Neural cell (in vitro differentiated cells): ENCODE data around the gene CACNA1B. TPM values are rescaled to one million over a fixed set of nuclear protein-coding genes. Genes with fewer than 3 reads are reported as not detected.

Experiments used
- H2AFZ ChIP-seq: fragments of 200-600, 300-800 bp; sonication (generic), shearing (Covaris generic); 2 replicates; pipeline ENCODE4 v1.6.0; 2014; ENCODE audit warnings: low read depth, mild to moderate bottlenecking, antibody characterized with exemption, low read length, moderate library complexity
- H3F3A ChIP-seq: fragments of 200-600 bp; shearing (Covaris generic); 2 replicates; pipeline ENCODE4 v1.6.1; 2016; ENCODE audit warnings: mild to moderate bottlenecking, moderate library complexity, mixed read lengths, antibody characterized with exemption, low read length; ENCODE audit not compliant: insufficient read depth, poor library complexity, severe bottlenecking
- H3K27ac ChIP-seq: fragments of 200-600, 300-800 bp; sonication (generic), shearing (Covaris generic); 2 replicates; pipeline ENCODE4 v1.5.1; 2014; ENCODE audit warnings: mild to moderate bottlenecking, low read length, moderate library complexity
- H3K27me3 ChIP-seq: fragments of 300-800, 200-600 bp; sonication (generic), shearing (Covaris generic); 2 replicates; pipeline ENCODE4 v1.6.0; 2014; ENCODE audit warnings: mild to moderate bottlenecking, low read depth, low read length, moderate library complexity; ENCODE audit not compliant: insufficient read depth
- H3K36me3 ChIP-seq: fragments of 300-800, 200-600 bp; sonication (generic), shearing (Covaris generic); 2 replicates; pipeline ENCODE4 v1.5.1; 2014; ENCODE audit warnings: mild to moderate bottlenecking, antibody characterized with exemption, low read length, moderate library complexity; ENCODE audit not compliant: insufficient read depth
- H3K4me2 ChIP-seq: fragments of 300-800, 200-600 bp; sonication (generic), shearing (Covaris generic); 2 replicates; pipeline ENCODE4 v1.6.0; 2014; ENCODE audit warnings: mild to moderate bottlenecking, low read length
- H3K4me3 ChIP-seq: fragments of 300-800, 200-600 bp; sonication (generic), shearing (Covaris generic); 2 replicates; pipeline ENCODE4 v1.5.1; 2014; ENCODE audit warnings: mild to moderate bottlenecking, low read length, moderate library complexity
- H3K79me2 ChIP-seq: fragments of 200-600 bp; shearing (Covaris generic); replicated peaks from 2 replicates; pipeline ENCODE4 v1.6.0; 2014; ENCODE audit warnings: mild to moderate bottlenecking, low read length, moderate library complexity; ENCODE audit not compliant: insufficient read depth
- H3K9ac ChIP-seq: fragments of 300-800, 200-600 bp; sonication (generic), shearing (Covaris generic); 2 replicates; pipeline ENCODE4 v1.6.1; 2016; ENCODE audit warnings: mild to moderate bottlenecking, low read length, mixed read lengths
- H3K9me2 ChIP-seq: fragments of 200-600 bp; shearing (Covaris generic); 2 replicates; pipeline ENCODE4 v1.6.1; 2016; ENCODE audit warnings: mild to moderate bottlenecking, low read length, mixed read lengths; ENCODE audit not compliant: insufficient read depth
- H3K9me3 ChIP-seq: fragments of 200-600, 300-800 bp; sonication (generic), shearing (Covaris generic); 2 replicates; pipeline ENCODE4 v1.6.1; 2016; ENCODE audit warnings: mild to moderate bottlenecking, mixed run types, low read length, moderate library complexity, mixed read lengths
- H4K20me1 ChIP-seq: fragments of 200-600 bp; shearing (Covaris generic); 2 replicates; pipeline ENCODE4 v1.6.1; 2016; ENCODE audit warnings: mild to moderate bottlenecking, mixed run types; ENCODE audit not compliant: insufficient read depth
- EP300 ChIP-seq: fragments of 450-650 bp; conservative IDR thresholded peaks from 2 replicates; pipeline ENCODE4 v1.6.1; 2014; ENCODE audit warnings: antibody characterized with exemption, mild to moderate bottlenecking, moderate library complexity; ENCODE audit not compliant: poor library complexity, severe bottlenecking
- EZH2 ChIP-seq: fragments of 200-600, 300-800 bp; shearing (Covaris generic), sonication (generic); IDR thresholded peaks from 2 replicates; pipeline ENCODE4 v1.6.1; 2014; ENCODE audit warnings: antibody characterized with exemption, low read length, borderline replicate concordance, mild to moderate bottlenecking; ENCODE audit not compliant: insufficient read depth, poor library complexity, severe bottlenecking
- MXI1 ChIP-seq: fragments of 450-650 bp; conservative IDR thresholded peaks from 2 replicates; pipeline ENCODE4 v1.6.1; 2014; ENCODE audit warnings: antibody characterized with exemption, mild to moderate bottlenecking; ENCODE audit not compliant: poor library complexity, severe bottlenecking
- POLR2AphosphoS5 ChIP-seq: IDR thresholded peaks from 2 replicates; pipeline ENCODE4 v1.6.1; 2012
- RAD21 ChIP-seq: fragments of 450-650 bp; conservative IDR thresholded peaks from 2 replicates; pipeline ENCODE4 v1.6.1; 2014; ENCODE audit warnings: antibody characterized with exemption, mild to moderate bottlenecking, moderate library complexity
- SMC3 ChIP-seq: fragments of 450-650 bp; conservative IDR thresholded peaks from 2 replicates; pipeline ENCODE4 v1.6.1; 2014; ENCODE audit warnings: antibody characterized with exemption, mild to moderate bottlenecking, moderate library complexity; ENCODE audit not compliant: poor library complexity
- TAF1 ChIP-seq: IDR thresholded peaks from 2 replicates; pipeline ENCODE4 v1.6.1; 2012; ENCODE audit warnings: low read depth
- polyA plus RNA-seq: library from polyadenylated mRNA; depleted of rRNA; stranded (reverse); fragments of >200 nt; gene quantifications from 2 replicates; pipeline ENCODE4 v1.2.3, GENCODE V29; 2014
- TF ChIP-seq, protein P1 (sequence below): fragments of 450-650 bp; IDR thresholded peaks from 2 replicates; pipeline ENCODE4 v1.5.1; 2014; ENCODE audit warnings: antibody characterized with exemption, mild to moderate bottlenecking, moderate library complexity; ENCODE audit not compliant: poor library complexity, severe bottlenecking
- TF ChIP-seq, protein P2 (sequence below): IDR thresholded peaks from 2 replicates; pipeline ENCODE4 v1.6.1; 2012; ENCODE audit warnings: borderline replicate concordance

CACNA1B gene
- polyA plus RNA-seq, 1 donor from 2014 or later, result 5.8 TPM

DNA sequence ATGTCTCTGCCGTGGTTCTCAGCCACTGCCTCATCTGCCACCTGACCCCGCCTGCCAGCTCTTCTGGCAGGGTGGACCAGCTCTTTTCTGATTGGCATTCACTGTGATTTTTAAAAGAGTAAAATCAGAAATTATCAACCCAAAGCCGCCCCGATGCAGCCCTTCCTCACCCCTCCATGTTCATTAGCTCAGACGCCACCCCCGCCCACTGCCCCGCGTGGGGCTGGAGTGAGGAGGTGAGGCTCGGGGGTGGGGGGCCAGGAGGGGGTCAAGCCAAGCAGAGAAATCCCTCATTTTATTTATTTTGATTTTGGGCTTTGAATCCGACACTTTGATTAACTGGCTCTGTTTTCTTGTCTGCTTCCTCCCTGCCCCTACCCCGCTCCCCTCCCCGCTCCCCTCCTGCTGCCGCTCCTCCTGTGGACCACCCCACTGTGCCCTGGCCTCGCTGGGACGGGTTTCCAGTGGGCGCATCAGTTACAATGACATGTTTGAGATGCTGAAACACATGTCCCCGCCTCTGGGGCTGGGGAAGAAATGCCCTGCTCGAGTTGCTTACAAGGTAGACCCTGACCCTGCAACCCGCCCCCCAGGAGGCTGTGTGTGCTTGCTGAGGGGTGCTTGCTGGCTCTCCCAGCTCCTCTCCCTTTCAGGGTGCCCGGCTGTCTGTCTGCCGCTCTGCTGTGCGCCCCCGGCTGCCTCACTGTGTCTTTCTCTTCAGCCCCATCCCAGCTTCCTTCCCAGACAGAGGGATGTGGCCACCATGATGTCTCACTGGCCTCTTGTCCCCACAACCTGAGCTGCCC, 224.9 kb downstream of the CACNA1B start:
- H3K9me3 ChIP-seq, result no peaks in the 10 kb centered on the region
- no peaks in the 10 kb centered on the region for H3K9me2 ChIP-seq
- no peaks in the 10 kb centered on the region for H3K79me2 ChIP-seq
- H2AFZ ChIP-seq, result no peak overlapping the region
- H3K4me3 ChIP-seq, result no peak overlapping the region
- TF ChIP-seq EP300, result no peak
- TF ChIP-seq, protein P1, sequence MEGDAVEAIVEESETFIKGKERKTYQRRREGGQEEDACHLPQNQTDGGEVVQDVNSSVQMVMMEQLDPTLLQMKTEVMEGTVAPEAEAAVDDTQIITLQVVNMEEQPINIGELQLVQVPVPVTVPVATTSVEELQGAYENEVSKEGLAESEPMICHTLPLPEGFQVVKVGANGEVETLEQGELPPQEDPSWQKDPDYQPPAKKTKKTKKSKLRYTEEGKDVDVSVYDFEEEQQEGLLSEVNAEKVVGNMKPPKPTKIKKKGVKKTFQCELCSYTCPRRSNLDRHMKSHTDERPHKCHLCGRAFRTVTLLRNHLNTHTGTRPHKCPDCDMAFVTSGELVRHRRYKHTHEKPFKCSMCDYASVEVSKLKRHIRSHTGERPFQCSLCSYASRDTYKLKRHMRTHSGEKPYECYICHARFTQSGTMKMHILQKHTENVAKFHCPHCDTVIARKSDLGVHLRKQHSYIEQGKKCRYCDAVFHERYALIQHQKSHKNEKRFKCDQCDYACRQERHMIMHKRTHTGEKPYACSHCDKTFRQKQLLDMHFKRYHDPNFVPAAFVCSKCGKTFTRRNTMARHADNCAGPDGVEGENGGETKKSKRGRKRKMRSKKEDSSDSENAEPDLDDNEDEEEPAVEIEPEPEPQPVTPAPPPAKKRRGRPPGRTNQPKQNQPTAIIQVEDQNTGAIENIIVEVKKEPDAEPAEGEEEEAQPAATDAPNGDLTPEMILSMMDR, result no peak
- no peak for TF ChIP-seq EZH2
- no peak for TF ChIP-seq MXI1
- TF ChIP-seq SMC3, result no peak
- no peak for TF ChIP-seq POLR2AphosphoS5
- no peak for TF ChIP-seq TAF1
- TF ChIP-seq RAD21, result no peak
- TF ChIP-seq, protein P2, sequence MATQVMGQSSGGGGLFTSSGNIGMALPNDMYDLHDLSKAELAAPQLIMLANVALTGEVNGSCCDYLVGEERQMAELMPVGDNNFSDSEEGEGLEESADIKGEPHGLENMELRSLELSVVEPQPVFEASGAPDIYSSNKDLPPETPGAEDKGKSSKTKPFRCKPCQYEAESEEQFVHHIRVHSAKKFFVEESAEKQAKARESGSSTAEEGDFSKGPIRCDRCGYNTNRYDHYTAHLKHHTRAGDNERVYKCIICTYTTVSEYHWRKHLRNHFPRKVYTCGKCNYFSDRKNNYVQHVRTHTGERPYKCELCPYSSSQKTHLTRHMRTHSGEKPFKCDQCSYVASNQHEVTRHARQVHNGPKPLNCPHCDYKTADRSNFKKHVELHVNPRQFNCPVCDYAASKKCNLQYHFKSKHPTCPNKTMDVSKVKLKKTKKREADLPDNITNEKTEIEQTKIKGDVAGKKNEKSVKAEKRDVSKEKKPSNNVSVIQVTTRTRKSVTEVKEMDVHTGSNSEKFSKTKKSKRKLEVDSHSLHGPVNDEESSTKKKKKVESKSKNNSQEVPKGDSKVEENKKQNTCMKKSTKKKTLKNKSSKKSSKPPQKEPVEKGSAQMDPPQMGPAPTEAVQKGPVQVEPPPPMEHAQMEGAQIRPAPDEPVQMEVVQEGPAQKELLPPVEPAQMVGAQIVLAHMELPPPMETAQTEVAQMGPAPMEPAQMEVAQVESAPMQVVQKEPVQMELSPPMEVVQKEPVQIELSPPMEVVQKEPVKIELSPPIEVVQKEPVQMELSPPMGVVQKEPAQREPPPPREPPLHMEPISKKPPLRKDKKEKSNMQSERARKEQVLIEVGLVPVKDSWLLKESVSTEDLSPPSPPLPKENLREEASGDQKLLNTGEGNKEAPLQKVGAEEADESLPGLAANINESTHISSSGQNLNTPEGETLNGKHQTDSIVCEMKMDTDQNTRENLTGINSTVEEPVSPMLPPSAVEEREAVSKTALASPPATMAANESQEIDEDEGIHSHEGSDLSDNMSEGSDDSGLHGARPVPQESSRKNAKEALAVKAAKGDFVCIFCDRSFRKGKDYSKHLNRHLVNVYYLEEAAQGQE, result no peak
- H3K27me3 ChIP-seq, result no peaks in the 10 kb centered on the region
- H3K9ac ChIP-seq, result no peak overlapping the region
- H3K36me3 ChIP-seq, result no peaks in the 10 kb centered on the region
- no peaks in the 10 kb centered on the region for H3F3A ChIP-seq
- no peak overlapping the region for H3K27ac ChIP-seq
- H4K20me1 ChIP-seq, result no peaks in the 10 kb centered on the region
- no peak overlapping the region for H3K4me2 ChIP-seq

DNA sequence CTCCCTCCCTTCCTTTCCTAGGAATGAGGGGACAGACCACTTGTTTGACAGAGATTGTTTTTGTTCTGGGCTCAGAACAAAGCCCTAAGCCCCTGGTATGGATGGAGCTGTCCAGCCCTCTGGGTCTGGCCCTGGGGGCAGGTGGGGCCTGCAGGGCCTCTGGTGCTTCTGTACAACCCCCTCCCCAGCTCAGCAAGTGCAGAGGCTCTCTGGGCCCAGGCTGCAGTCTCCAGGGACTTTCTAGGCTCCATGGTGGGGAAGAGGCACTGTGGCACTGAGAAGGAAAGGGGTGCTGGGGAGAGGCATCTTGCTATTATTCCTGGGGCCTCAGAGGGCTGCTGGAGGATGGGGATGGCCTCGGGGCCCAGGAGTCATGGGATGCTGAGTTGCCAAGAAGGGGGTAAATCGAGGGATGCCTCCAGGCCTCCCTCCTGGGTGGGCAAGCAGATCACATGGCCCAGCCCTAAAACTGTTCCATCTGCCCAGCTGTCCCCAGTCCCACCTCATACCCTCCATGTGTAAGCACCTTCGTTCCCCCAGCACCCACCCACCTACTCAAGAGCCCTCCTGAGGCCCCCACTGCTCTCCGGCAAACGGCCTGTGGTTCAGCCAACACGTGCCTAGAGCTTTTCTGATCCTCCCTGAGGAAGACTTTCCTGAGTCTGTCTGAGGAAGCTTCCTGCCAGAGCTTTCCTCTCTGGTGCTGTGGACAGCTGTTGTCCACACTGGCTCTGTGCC, 225.7 kb downstream of the CACNA1B start:
- H3K4me2 ChIP-seq, result no peak overlapping the region
- no peaks in the 10 kb centered on the region for H3K79me2 ChIP-seq
- no peak overlapping the region for H3K27ac ChIP-seq
- no peaks in the 10 kb centered on the region for H4K20me1 ChIP-seq
- TF ChIP-seq EP300 (no peak), POLR2AphosphoS5 (no peak), SMC3 (no peak), EZH2 (no peak), MXI1 (no peak), RAD21 (no peak), TAF1 (no peak)
- TF ChIP-seq, protein P1, result no peak
- TF ChIP-seq, protein P2, result no peak
- no peaks in the 10 kb centered on the region for H3K36me3 ChIP-seq
- no peak overlapping the region for H3K4me3 ChIP-seq
- H3K9ac ChIP-seq, result no peak overlapping the region
- no peaks in the 10 kb centered on the region for H3F3A ChIP-seq
- no peaks in the 10 kb centered on the region for H3K27me3 ChIP-seq
- no peaks in the 10 kb centered on the region for H3K9me3 ChIP-seq
- no peak overlapping the region for H2AFZ ChIP-seq
- no peaks in the 10 kb centered on the region for H3K9me2 ChIP-seq
